HG03095 (cell line): Measurements from ENCODE around the gene CALCB.

Experiments
- ATAC-seq: cut with Tn5 transposase; IDR thresholded peaks from one replicate; pipeline ENCODE4 v1.9.1; 2021; ENCODE audit warnings: moderate library complexity; ENCODE audit not compliant: unreplicated experiment

Gene CALCB

GRCh38 chr11:15117751-15118150 lies 44.4 kb downstream of the CALCB start:
- ATAC-seq: no peak

- no peak for ATAC-seq
Observed at GRCh38 chr11:15118431-15118830, 45.0 kb downstream of the CALCB start.

GRCh38 chr11:15119352-15119751 lies 46.0 kb downstream of the CALCB start:
- ATAC-seq: no peak

- ATAC-seq: no peak
Observed at GRCh38 chr11:15119826-15120225, 46.4 kb downstream of the CALCB start.

- ATAC-seq: no peak
Observed at GRCh38 chr11:15123849-15124248, 50.5 kb downstream of the CALCB start.

GRCh38 chr11:15124528-15124927 lies 51.1 kb downstream of the CALCB start:
- no peak for ATAC-seq

- no peak for ATAC-seq
Observed at GRCh38 chr11:15127341-15127740, 53.9 kb downstream of the CALCB start.
